ENCODE data around the gene INF2. TPM values are rescaled to one million over a fixed set of nuclear protein-coding genes. Genes with fewer than 3 reads are reported as not detected.
A peak's percentile ranks its signal among the peaks of the same experiment; 100 is the strongest.

Gene INF2
- total and polyA plus RNA-seq, 2 donors (not counting 3 experiments of a cell fraction or from before 2014, with no cell fraction given), result 55.3 to 124 TPM

DNA sequence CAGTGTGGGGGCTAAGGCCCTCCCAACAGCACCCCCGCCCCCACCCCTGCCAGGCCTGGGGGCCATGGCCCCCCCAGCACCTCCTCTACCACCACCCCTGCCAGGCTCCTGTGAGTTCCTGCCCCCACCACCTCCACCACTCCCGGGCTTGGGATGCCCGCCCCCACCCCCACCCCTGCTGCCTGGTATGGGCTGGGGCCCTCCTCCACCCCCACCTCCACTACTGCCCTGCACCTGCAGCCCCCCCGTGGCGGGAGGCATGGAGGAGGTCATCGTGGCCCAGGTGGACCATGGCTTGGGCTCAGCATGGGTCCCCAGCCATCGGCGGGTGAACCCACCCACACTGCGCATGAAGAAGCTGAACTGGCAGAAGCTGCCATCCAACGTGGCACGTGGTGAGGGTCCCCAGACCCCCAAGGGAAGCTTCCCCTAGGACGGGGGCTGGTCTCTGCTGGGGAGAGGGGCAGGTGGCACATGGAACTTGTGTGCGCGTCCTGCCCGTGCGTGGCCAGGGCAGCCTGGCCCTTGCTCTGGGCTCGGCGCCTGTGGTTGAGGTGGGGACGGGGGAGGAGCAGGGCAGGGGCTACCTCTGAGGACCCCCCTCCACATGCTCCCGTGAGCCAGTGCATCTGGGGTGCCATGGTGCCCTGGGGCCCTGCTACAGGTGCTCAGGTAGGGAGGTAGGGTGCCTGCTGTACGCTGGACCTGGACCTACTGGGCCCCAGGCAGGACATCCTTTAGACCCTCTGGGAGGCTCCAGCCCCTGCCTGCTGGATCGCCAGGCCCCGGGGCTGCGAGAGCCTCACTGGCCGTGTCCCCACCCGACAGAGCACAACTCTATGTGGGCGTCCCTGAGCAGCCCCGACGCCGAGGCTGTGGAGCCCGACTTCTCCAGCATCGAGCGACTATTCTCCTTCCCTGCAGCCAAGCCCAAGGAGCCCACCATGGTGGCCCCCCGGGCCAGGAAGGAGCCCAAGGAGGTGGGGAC lies 18.5 kb downstream of the INF2 start:
- dilution Hi-C loops (cut with MboI; ENCODE audit: extremely low pct_ligation_motif_present, low sequenced_read_pairs), result no loop called here
- Histone ChIP-seq H3K36me3 (ENCODE audit: control insufficient read depth in 2 of 2, extremely low read depth in 1 of 2, insufficient read depth in 2 of 2, low read length in 2 of 2) (peaks cover 14 to 32% of the 10 kb centered on the region in 2 experiments), H2AFZ (ENCODE audit: low read depth, low read length) (no peak overlapping the region), H3K79me2 (ENCODE audit: control insufficient read depth, insufficient read depth, low read length) (no peaks in the 10 kb centered on the region), H3K9me3 (replicated peaks; ENCODE audit: control insufficient read depth, insufficient read depth, low read length) (no peaks in the 10 kb centered on the region), H4K20me1 (replicated peaks; ENCODE audit: control insufficient read depth, extremely low read depth, insufficient read depth, low read length) (no peaks in the 10 kb centered on the region), H3K9ac (replicated peaks; ENCODE audit: extremely low read depth, insufficient read depth, low read length) (no peak overlapping the region), H3K4me3 (replicated peaks in 1 of 3; ENCODE audit: insufficient read depth in 1 of 3, low read depth in 1 of 3, low read length in 3 of 3) (no peak overlapping the region), H3K27ac (ENCODE audit: insufficient read depth, low read depth, low read length) (no peak overlapping the region), H3K4me2 (ENCODE audit: insufficient read depth, low read length) (no peak overlapping the region), H3K27me3 (ENCODE audit: control insufficient read depth in 2 of 2, insufficient read depth in 2 of 2, low read length in 2 of 2) (no peaks in the 10 kb centered on the region), H3K4me1 (ENCODE audit: control insufficient read depth, extremely low read depth, insufficient read depth, low read length) (no peaks in the 10 kb centered on the region), H3K9me1 (replicated peaks; ENCODE audit: control insufficient read depth, extremely low read depth, insufficient read depth, low read length) (no peaks in the 10 kb centered on the region)
- TSS peak; percentile 16 for BruUV-seq (replicated peaks)
- no peak for TF ChIP-seq POLR2A (IDR thresholded peaks at IDR 0.05; ENCODE audit: low read depth, low read length)
- no peak for TF ChIP-seq EZH2 (IDR thresholded peaks at IDR 0.05; ENCODE audit: borderline replicate concordance, low read depth, low read length, severe bottlenecking)
- TF ChIP-seq MYC (IDR thresholded peaks at IDR 0.05; ENCODE audit: low read depth, low read length), result no peak
- no peak for TF ChIP-seq MAX (IDR thresholded peaks at IDR 0.05; ENCODE audit: insufficient read depth, insufficient read length)
- TF ChIP-seq POLR2AphosphoS5 (IDR thresholded peaks at IDR 0.05; ENCODE audit: insufficient read depth, low read depth, low read length), result no peak
- POLR2A ChIA-PET, result no interaction called here
- intact Hi-C loops (cut with micrococcal nuclease), result loop anchor here (1.0 kb wide), 2 partner anchors 43 to 58 kb away; no protein-coding TSS in a partner anchor
- DNase-seq (ENCODE audit: low read depth, low spot score) (no peak), FAIRE-seq (no peak)
- CTCF ChIA-PET, result interaction anchor here (0.7 to 2.2 kb wide), 10 partner anchors 26 to 60 kb away, joined by 3 to 30 read pairs (median 5); no protein-coding TSS in a partner anchor

Data from endothelial cell of umbilical vein (primary cell).